Activated naive CD8-positive, alpha-beta T cell (primary cell): ENCODE results near the gene RNH1.
A peak's percentile ranks its signal among the peaks of the same experiment; 100 is the strongest.

Experiments used
- H3K27ac Mint-ChIP-seq: one replicate; pipeline ENCODE4 v1.8.0; 2021; ENCODE audit warnings: mixed read lengths
- H3K27me3 Mint-ChIP-seq: one replicate; pipeline ENCODE4 v1.8.0; 2021; ENCODE audit warnings: mixed read lengths
- H3K36me3 Mint-ChIP-seq: one replicate; pipeline ENCODE4 v1.8.0; 2021; ENCODE audit warnings: mixed read lengths
- H3K4me1 Mint-ChIP-seq: one replicate; pipeline ENCODE4 v1.8.0; 2021; ENCODE audit warnings: low read depth, mixed read lengths
- H3K4me3 Mint-ChIP-seq: one replicate; pipeline ENCODE4 v1.8.0; 2021; ENCODE audit warnings: mild to moderate bottlenecking, mixed read lengths
- H3K9me3 Mint-ChIP-seq: one replicate; pipeline ENCODE4 v1.8.0; 2021; ENCODE audit warnings: low read depth, mixed read lengths

RNH1 gene

DNA sequence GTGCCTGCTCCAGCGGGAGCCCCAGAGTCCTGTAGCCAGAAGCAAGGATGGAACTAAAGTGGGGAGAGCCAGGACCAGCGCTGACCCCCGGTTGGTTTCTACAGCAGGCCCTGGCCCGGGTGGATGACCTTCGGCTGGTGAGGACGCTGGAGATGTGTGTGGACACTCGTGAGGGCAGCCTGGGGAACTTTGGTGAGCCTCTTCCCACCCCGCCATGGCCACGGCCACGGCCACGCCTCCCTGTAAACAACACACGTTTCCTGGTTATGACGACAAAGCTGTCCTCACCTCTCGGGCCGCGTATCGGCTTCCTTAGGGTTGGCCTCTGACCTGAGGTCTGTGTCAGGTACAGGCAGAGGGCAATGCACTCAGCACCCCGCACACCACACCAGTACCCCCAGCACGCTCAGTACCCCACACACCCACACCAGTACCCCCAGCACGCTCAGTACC, 34.4 kb upstream of the RNH1 start:
- Mint-ChIP-seq H3K27me3 (no peaks in the 10 kb centered on the region), H3K4me3 (no peak overlapping the region), H3K36me3 (no peaks in the 10 kb centered on the region), H3K4me1 (peaks cover 6% of the 10 kb centered on the region), H3K9me3 (no peaks in the 10 kb centered on the region), H3K27ac (no peak overlapping the region)

DNA sequence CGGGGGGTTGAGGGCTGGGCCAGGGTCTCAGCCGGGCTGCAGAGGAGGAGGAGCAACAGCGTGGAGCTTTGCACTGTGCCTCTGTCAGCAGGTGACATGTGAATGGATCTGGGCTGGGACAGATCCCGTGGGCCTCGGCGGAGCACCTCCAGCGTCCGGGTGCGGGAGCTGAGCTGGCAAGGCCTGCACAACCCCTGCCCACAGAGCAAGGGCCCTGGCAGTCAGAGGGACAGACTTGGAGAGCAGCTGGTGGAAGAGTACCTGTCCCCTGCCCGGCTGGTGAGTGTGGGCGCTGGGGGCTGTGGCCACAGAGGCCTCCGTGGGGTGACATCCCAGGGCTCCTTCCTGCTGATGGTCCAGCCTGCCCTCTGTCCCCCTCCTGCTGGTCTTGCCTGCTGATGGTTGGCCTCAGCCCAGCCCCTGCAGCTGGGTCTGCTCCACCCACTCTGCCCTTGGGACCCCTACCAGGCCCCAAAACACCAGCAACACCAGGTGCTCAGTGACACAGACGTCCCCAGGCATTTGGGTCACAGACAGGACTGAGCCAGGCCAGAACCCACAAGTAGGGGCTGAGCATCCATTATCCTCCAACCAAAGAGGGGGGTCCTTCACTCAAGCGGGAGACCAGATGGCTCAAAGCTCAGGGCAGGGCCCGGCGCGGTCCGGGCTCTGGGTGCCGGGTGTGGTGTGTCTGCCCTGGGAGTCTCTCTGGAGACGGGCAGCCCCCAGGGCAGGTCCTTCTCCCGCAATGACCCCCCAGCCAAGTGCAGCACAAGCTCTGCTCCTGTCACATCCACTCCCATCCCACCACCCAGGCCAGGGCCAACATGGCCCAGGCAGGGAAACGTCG, 33.8 kb upstream of the RNH1 start:
- H3K4me1 Mint-ChIP-seq, result peaks cover 9% of the 10 kb centered on the region
- no peaks in the 10 kb centered on the region for H3K9me3 Mint-ChIP-seq
- H3K27ac Mint-ChIP-seq, result no peak overlapping the region
- no peaks in the 10 kb centered on the region for H3K27me3 Mint-ChIP-seq
- H3K4me3 Mint-ChIP-seq, result no peak overlapping the region
- no peaks in the 10 kb centered on the region for H3K36me3 Mint-ChIP-seq

DNA sequence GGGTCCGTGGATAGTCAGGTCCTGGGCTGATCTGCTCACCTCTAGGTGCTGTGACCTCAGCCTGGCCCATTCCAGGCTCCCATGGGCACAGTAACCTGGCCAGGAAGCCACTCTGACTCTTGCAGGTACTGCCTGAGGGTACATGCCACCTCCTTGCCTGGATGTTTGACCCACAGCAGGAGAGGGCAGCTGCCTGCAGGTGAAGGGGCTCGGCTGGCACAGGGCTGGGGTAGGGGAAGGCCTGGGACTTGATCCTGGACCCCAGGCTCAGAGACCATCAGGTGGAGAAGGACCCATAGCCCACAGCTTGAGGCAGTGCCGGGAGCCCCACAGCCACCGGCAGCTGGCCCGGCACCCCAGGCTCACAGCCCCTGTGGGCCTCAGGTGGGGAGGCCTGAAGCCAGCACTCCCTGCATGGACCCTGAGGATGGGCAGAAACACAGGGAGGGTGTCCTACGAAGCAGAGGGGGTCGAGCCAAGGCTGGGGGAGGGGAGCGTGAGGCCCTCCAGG, 33.0 kb upstream of the RNH1 start:
- peaks cover 9% of the 10 kb centered on the region for H3K4me1 Mint-ChIP-seq
- no peak overlapping the region for H3K4me3 Mint-ChIP-seq
- no peaks in the 10 kb centered on the region for H3K9me3 Mint-ChIP-seq
- H3K27me3 Mint-ChIP-seq, result no peaks in the 10 kb centered on the region
- H3K36me3 Mint-ChIP-seq, result no peaks in the 10 kb centered on the region
- H3K27ac Mint-ChIP-seq, result no peak overlapping the region

DNA sequence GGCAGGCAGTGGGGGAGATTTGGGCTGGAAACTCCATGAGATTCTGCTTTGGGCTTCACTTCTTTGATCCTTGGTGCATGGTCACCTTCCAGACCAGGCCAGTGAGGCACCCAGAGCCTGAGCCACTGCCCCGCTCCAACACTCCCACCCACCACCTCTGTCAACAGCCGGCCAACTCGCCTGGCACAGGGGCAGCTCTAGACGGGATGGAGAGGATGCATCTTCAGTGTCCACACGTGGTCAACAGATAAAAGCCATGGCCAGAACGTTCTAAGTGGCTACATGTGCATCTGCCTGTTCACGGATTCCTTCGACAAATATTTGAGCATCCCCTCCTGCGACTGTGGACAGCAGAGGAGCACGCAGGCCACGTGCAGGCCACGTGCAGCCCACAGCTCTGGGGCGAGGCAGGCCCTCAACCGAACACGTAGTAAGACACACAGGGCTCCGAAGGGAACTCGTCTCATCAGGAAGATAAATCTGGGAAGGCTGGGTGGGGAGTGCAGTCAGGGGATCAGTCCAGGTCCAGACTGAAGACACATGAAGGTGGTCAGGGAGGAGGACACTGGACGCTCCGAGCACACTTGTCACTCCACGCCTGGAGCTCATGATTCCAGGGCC, 31.5 kb upstream of the RNH1 start:
- no peak overlapping the region for H3K4me3 Mint-ChIP-seq
- H3K4me1 Mint-ChIP-seq, result peaks cover 12% of the 10 kb centered on the region
- H3K27ac Mint-ChIP-seq, result no peak overlapping the region
- H3K9me3 Mint-ChIP-seq, result no peaks in the 10 kb centered on the region
- no peaks in the 10 kb centered on the region for H3K36me3 Mint-ChIP-seq
- no peaks in the 10 kb centered on the region for H3K27me3 Mint-ChIP-seq

DNA sequence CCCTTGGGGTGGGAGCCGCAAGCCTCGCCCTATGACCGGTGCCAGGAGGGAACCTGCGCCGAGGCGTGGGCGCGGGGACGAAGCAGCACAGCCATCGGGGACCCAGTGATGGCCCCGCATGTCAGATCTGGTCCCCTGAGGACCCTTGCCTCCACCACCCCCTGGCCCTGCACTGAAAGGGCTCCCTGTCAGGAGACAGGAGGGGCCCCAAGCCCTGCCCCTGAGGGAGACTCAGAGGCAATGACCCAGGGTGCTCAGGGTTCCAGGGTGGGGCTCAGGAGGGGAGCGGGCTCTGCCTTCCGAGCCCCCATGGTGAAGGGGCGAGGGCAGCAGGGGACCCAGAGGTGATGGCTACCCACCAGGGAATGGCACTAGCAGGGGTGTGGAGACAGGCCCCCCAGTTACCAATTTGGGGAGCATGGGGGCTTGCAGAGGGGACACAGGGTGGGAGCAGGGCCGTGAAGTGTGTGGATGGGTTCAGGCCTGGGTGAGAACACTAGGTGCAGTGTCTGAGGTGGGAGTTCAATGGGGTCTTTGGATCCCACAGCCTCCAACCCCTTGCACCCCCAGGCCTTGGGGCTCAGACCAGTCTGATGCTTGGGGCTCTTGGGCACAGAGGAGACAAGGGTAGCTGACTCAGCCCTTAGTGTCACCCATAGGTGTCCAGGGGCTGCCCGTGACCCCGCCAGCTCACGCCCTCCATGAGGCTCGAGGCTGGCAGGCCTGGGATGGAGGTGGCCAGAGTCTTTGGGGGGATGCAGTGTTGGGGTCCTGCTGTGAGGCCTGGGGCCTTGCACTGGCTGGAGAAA, 30.8 kb upstream of the RNH1 start:
- Mint-ChIP-seq H3K9me3 (no peaks in the 10 kb centered on the region), H3K4me1 (peaks cover 12% of the 10 kb centered on the region), H3K27ac (no peak overlapping the region)

GRCh38 chr11:536841-537621, 30.0 kb upstream of the RNH1 start, which contains the start of gene LRRC56:
LRRC56 (plus strand) TSS chr11:537527; CDS start chr11:540685, 3,158 bp downstream.
- no peaks in the 10 kb centered on the region for H3K36me3 Mint-ChIP-seq
- H3K9me3 Mint-ChIP-seq, result no peaks in the 10 kb centered on the region
- peak within 1 kb of the TSS; percentile 91 for H3K27ac Mint-ChIP-seq
- peaks cover 12% of the 10 kb centered on the region for H3K4me1 Mint-ChIP-seq
- H3K27me3 Mint-ChIP-seq, result no peaks in the 10 kb centered on the region
- peak within 1 kb of the TSS; percentile 94 for H3K4me3 Mint-ChIP-seq

More for the DNA sequence above, 30.8 kb upstream of the RNH1 start:
- H3K36me3 Mint-ChIP-seq, result no peaks in the 10 kb centered on the region
- peak overlapping the region; percentile 61 for H3K4me3 Mint-ChIP-seq
- H3K27me3 Mint-ChIP-seq, result no peaks in the 10 kb centered on the region

DNA sequence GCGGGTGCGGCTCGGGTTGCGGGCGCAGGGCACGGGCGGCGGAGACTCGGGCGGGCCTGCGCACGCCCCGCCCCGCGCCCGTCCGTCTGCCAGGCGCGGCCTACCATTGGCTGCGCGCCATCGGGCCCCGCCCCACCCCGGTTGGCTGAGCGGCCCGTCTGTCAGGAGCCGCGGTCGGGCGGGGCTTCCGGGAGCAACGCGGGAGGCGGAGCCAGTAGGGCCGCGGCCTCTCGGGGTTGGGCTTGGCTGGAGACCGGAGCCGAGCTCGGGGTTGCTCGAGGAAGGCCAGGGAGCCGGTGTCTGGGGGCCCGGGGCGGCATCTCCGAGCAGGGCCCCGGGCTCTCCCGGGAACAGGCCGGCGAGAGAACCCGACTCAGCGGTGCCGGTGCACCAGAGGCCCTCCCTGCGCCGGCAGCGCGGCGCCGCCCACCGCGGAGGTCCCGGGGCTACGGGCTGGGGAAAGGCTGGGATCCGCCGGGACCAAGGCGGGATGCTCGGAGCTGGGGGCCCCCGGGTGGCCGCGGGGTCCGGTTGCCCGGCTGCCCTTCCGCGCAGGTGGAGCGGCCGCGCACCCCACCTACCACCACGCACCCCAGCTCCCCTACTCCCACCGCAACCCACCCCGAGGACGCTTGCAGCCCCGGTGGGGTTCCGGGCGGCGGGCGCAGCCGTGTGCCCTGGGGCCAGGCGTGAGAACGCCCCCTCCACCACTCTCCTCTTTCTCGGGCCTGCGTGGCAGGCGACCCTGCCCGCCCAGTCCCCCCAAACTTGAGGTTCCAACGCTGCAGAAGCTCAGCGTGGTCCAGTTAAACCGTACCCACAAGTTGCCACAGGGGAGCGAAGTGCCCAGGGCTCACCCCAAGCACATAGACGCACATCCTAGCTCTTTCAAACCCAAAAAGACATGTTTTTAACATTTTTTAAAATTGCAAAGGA, 28.7 kb upstream of the RNH1 start, which contains the start of gene HRAS:
Gene HRAS (minus strand): TSS at position 58 of the 936 bp plus-strand sequence.
- Mint-ChIP-seq H3K4me1 (peaks cover 12% of the 10 kb centered on the region), H3K27me3 (no peaks in the 10 kb centered on the region), H3K36me3 (no peaks in the 10 kb centered on the region), H3K27ac (peak within 1 kb of the TSS; percentile 91), H3K9me3 (no peaks in the 10 kb centered on the region), H3K4me3 (peak within 1 kb of the TSS; percentile 94)

DNA sequence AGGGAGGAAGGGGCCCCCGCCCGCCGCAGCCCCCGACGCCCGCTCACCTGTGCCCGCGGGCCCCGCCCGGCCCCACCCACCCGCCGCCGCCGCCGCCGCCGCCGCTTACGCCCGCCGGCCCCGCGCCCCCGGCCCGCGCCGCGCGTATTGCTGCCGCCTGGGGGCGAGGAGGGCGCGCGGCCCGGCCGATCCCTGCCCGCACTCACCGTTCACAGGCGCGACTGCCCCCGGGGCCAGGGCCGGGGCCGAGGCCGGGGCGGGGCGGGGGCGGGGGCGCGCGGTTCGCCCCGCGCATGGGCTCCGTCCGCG, 28.1 kb upstream of the RNH1 start:
- no peaks in the 10 kb centered on the region for H3K36me3 Mint-ChIP-seq
- H3K27me3 Mint-ChIP-seq, result no peaks in the 10 kb centered on the region
- H3K27ac Mint-ChIP-seq, result no peak overlapping the region
- H3K4me1 Mint-ChIP-seq, result peaks cover 12% of the 10 kb centered on the region
- H3K9me3 Mint-ChIP-seq, result no peaks in the 10 kb centered on the region
- no peak overlapping the region for H3K4me3 Mint-ChIP-seq

DNA sequence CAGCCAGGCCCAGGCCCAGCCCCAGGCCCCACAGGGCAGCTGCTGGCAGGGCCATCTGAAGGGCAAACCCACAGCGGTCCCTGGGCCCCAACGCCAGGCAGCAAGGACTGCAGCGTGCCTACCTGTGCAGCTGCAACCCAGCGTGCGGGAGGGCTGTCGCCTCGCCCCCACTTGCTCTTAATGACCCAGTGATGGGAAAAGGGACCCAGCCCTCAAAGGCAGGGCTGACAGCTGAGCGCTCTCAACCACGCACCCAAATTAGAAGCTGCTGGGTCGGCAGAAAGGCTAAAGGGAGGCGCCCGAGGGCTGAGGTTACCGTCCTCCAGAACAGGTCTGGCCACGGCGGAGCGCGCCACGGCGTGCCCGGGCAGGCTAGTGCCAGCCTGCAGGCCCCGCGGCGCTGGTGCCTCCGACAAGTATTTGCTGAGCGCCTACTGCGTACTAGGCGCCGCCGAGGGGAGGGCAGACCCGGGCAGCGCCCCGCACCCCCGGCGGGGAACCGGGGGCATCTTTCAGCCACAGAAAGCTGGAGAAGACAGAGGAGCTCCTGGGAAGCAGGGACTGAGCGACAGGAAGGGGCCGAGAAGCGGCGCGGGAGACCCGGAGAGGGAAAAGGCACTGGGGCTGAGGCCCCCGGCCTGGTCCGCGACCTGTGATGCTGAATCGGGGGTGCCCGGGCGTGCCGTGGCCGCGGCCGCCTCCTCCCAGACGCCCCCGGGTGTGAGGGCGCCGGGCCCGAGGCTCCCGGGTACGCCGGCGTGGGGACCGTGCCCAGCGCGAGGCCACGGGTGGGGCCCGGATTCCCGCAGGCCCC, 27.6 kb upstream of the RNH1 start:
- Mint-ChIP-seq H3K9me3 (no peaks in the 10 kb centered on the region), H3K4me3 (peak overlapping the region; percentile 77), H3K27me3 (no peaks in the 10 kb centered on the region), H3K36me3 (no peaks in the 10 kb centered on the region), H3K27ac (no peak overlapping the region), H3K4me1 (peaks cover 12% of the 10 kb centered on the region)

GRCh38 chr11:533586-534395, 26.7 kb upstream of the RNH1 start:
- H3K27me3 Mint-ChIP-seq, result no peaks in the 10 kb centered on the region

DNA sequence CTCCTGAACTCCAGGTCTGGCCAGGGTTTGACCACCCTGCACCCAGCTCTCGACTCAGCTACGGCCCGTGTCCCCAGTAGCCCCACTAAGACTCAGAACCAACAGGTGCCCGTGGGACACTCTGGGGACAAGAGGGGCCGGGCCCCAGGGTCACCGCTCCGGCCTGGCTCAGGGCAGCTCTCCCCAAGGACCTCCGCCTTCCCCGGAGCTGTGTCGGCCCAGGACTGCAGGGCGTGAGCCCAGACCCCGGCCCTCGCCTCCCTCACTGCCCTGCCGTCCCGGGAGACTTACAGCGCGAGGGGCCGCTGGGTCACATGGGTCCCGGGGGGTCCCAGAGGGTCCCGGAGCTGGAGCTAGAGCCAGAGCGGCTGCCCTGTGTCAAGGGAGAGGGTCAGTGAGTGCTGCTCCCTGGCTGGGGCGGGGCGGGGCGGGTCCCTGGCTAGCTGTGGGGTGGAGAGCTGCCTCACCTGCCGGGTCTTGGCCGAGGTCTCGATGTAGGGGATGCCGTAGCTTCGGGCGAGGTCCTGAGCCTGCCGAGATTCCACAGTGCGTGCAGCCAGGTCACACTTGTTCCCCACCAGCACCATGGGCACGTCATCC, 26.0 kb upstream of the RNH1 start:
- H3K4me1 Mint-ChIP-seq, result peaks cover 10% of the 10 kb centered on the region
- no peak overlapping the region for H3K4me3 Mint-ChIP-seq
- no peaks in the 10 kb centered on the region for H3K27me3 Mint-ChIP-seq
- H3K9me3 Mint-ChIP-seq, result no peaks in the 10 kb centered on the region
- H3K36me3 Mint-ChIP-seq, result no peaks in the 10 kb centered on the region
- H3K27ac Mint-ChIP-seq, result no peak overlapping the region

More at GRCh38 chr11:533586-534395, 26.7 kb upstream of the RNH1 start:
- H3K27ac Mint-ChIP-seq, result no peak overlapping the region
- H3K4me3 Mint-ChIP-seq, result peak overlapping the region; percentile 44
- no peaks in the 10 kb centered on the region for H3K36me3 Mint-ChIP-seq
- peaks cover 12% of the 10 kb centered on the region for H3K4me1 Mint-ChIP-seq
- no peaks in the 10 kb centered on the region for H3K9me3 Mint-ChIP-seq

GRCh38 chr11:532527-532985, 25.5 kb upstream of the RNH1 start:
- no peak overlapping the region for H3K4me3 Mint-ChIP-seq

More at GRCh38 chr11:532527-532985, 25.5 kb upstream of the RNH1 start:
- peaks cover 6% of the 10 kb centered on the region for H3K4me1 Mint-ChIP-seq
- no peak overlapping the region for H3K27ac Mint-ChIP-seq
- no peaks in the 10 kb centered on the region for H3K36me3 Mint-ChIP-seq
- H3K27me3 Mint-ChIP-seq, result no peaks in the 10 kb centered on the region
- no peaks in the 10 kb centered on the region for H3K9me3 Mint-ChIP-seq
